ENCODE results near the gene ZC3H4. TPM values are rescaled to one million over a fixed set of nuclear protein-coding genes. Genes with fewer than 3 reads are reported as not detected.

ZC3H4 gene
- total and polyA plus RNA-seq, 2 donors (not counting 3 experiments of a cell fraction or from before 2014, with no cell fraction given), result 6.2 to 63.9 TPM

GRCh38 chr19:47144630-47145029 lies 31.1 kb upstream of the ZC3H4 start:
- Histone ChIP-seq H3K79me2 (ENCODE audit: control insufficient read depth, insufficient read depth, low read length) (peaks cover 79% of the 10 kb centered on the region), H3K27me3 (ENCODE audit: control insufficient read depth in 2 of 2, insufficient read depth in 2 of 2, low read length in 2 of 2) (no peaks in the 10 kb centered on the region), H3K27ac (ENCODE audit: insufficient read depth, low read depth, low read length) (no peak overlapping the region), H3K36me3 (ENCODE audit: control insufficient read depth in 2 of 2, extremely low read depth in 1 of 2, insufficient read depth in 2 of 2, low read length in 2 of 2) (peaks cover 20 to 28% of the 10 kb centered on the region in 2 experiments), H3K4me2 (ENCODE audit: insufficient read depth, low read length) (no peak overlapping the region), H3K9me1 (replicated peaks; ENCODE audit: control insufficient read depth, extremely low read depth, insufficient read depth, low read length) (no peaks in the 10 kb centered on the region), H3K4me3 (replicated peaks in 1 of 3; ENCODE audit: insufficient read depth in 1 of 3, low read depth in 1 of 3, low read length in 3 of 3) (no peak overlapping the region), H3K4me1 (ENCODE audit: control insufficient read depth, extremely low read depth, insufficient read depth, low read length) (no peaks in the 10 kb centered on the region), H3K9me3 (replicated peaks; ENCODE audit: control insufficient read depth, insufficient read depth, low read length) (no peaks in the 10 kb centered on the region), H3K9ac (replicated peaks; ENCODE audit: extremely low read depth, insufficient read depth, low read length) (no peak overlapping the region), H4K20me1 (replicated peaks; ENCODE audit: control insufficient read depth, extremely low read depth, insufficient read depth, low read length) (peaks cover 5% of the 10 kb centered on the region), H2AFZ (ENCODE audit: low read depth, low read length) (no peak overlapping the region)
- intact Hi-C loops (cut with micrococcal nuclease) (no loop called here), dilution Hi-C loops (cut with MboI; ENCODE audit: extremely low pct_ligation_motif_present, low sequenced_read_pairs) (no loop called here)
- FAIRE-seq, result no peak
- TF ChIP-seq FOS (IDR thresholded peaks at IDR 0.05; ENCODE audit: borderline replicate concordance, insufficient read depth, low read length), result no peak
- TF ChIP-seq POLR2AphosphoS5 (IDR thresholded peaks at IDR 0.05; ENCODE audit: insufficient read depth, low read depth, low read length), result no peak
- no peak for TF ChIP-seq JUN (IDR thresholded peaks at IDR 0.05; ENCODE audit: borderline replicate concordance, insufficient read depth, insufficient read length, low read depth)
- TF ChIP-seq EZH2 (IDR thresholded peaks at IDR 0.05; ENCODE audit: borderline replicate concordance, low read depth, low read length, severe bottlenecking), result no peak
- TF ChIP-seq MAX (IDR thresholded peaks at IDR 0.05; ENCODE audit: insufficient read depth, insufficient read length), result no peak
- TF ChIP-seq MYC (IDR thresholded peaks at IDR 0.05; ENCODE audit: low read depth, low read length), result no peak
- TF ChIP-seq CTCF (IDR thresholded peaks at IDR 0.05; ENCODE audit: extremely low read depth in 1 of 2, insufficient read depth in 1 of 2, low read depth in 1 of 2, low read length in 2 of 2), result no peak
- no peak for TF ChIP-seq POLR2A (IDR thresholded peaks at IDR 0.05; ENCODE audit: low read depth, low read length)
- no peak for TF ChIP-seq GATA2 (IDR thresholded peaks at IDR 0.05; ENCODE audit: insufficient read depth, insufficient read length, low read depth, low read length)
- CTCF ChIA-PET, result interaction anchor here (0.6 to 7.2 kb wide), 3 partner anchors 66 to 101 kb away, joined by 3 to 223 read pairs (median 3); no protein-coding TSS in a partner anchor
- no TSS peak for BruUV-seq (replicated peaks)
- DNase-seq (ENCODE audit: low read depth, low spot score), result no peak
- POLR2A ChIA-PET, result interaction anchor here (0.6 to 1.7 kb wide), 2 partner anchors 12 to 99 kb away, joined by 3 to 11 read pairs; no protein-coding TSS in a partner anchor
